Measurements from ENCODE around the gene RXYLT1.
A peak's percentile ranks its signal among the peaks of the same experiment; 100 is the strongest.
"Not testable (repeated sequence)": the region's sequence is repeated elsewhere in the genome, so short reads cannot be mapped to it uniquely, and the experiment has no call there.

The RXYLT1 gene

GRCh38 chr12:63779498-63780481, at the start of gene RXYLT1:
Gene RXYLT1 (plus strand): TSS chr12:63779909. CDS start chr12:63779961, 52 bp downstream.
- DNase-seq = peak; percentile 58 to 66

GRCh38 chr12:63732779-63733178, 46.9 kb upstream of the RXYLT1 start:
- not testable (repeated sequence) for DNase-seq

- DNase-seq = not testable (repeated sequence)
Measured at GRCh38 chr12:63733585-63733984, 46.1 kb upstream of the RXYLT1 start.

- DNase-seq = not testable (repeated sequence)
Measured at GRCh38 chr12:63740551-63740950, 39.2 kb upstream of the RXYLT1 start.

GRCh38 chr12:63741431-63741830, 38.3 kb upstream of the RXYLT1 start:
- DNase-seq = not testable (repeated sequence)

GRCh38 chr12:63744110-63744509, 35.6 kb upstream of the RXYLT1 start:
- DNase-seq = not testable (repeated sequence)

- DNase-seq = not testable (repeated sequence)
Measured at GRCh38 chr12:63746470-63746869, 33.2 kb upstream of the RXYLT1 start.

- not testable (repeated sequence) for DNase-seq
Measured at GRCh38 chr12:63747136-63747535, 32.6 kb upstream of the RXYLT1 start.

- DNase-seq = no peak
Measured at GRCh38 chr12:63747553-63747952, 32.2 kb upstream of the RXYLT1 start.

GRCh38 chr12:63752283-63752682, 27.4 kb upstream of the RXYLT1 start:
- DNase-seq = peak; percentile 69 to 74

- no peak for DNase-seq
Measured at GRCh38 chr12:63752841-63753240, 26.9 kb upstream of the RXYLT1 start.

- no peak for DNase-seq
Measured at GRCh38 chr12:63753743-63754142, 26.0 kb upstream of the RXYLT1 start.

GRCh38 chr12:63764481-63764880, 15.2 kb upstream of the RXYLT1 start:
- DNase-seq = no peak

- peak; percentile 12 to 31 for DNase-seq
Measured at GRCh38 chr12:63766498-63766897, 13.2 kb upstream of the RXYLT1 start.

GRCh38 chr12:63770375-63770774, 9.3 kb upstream of the RXYLT1 start:
- no peak for DNase-seq

- DNase-seq = peak; percentile 28 to 39
Measured at GRCh38 chr12:63777340-63777739, 2.4 kb upstream of the RXYLT1 start.

GRCh38 chr12:63782466-63782865, 2.8 kb downstream of the RXYLT1 start:
- no peak for DNase-seq

- no peak for DNase-seq
Measured at GRCh38 chr12:63787306-63787705, 7.6 kb downstream of the RXYLT1 start.

GRCh38 chr12:63790608-63790945, 10.9 kb downstream of the RXYLT1 start:
- DNase-seq = no peak

- DNase-seq = no peak
Measured at GRCh38 chr12:63792338-63792737, 12.6 kb downstream of the RXYLT1 start.

GRCh38 chr12:63795032-63795687, 15.5 kb downstream of the RXYLT1 start:
- no peak for DNase-seq

GRCh38 chr12:63795944-63796343, 16.2 kb downstream of the RXYLT1 start:
- DNase-seq = no peak

GRCh38 chr12:63802012-63802608, 22.4 kb downstream of the RXYLT1 start:
- DNase-seq = peak; percentile 28 to 49

GRCh38 chr12:63804746-63805145, 25.0 kb downstream of the RXYLT1 start:
- no peak for DNase-seq

Measured in AML-193 (cell line).